Mesothelial cell of epicardium (in vitro differentiated cells): ENCODE measurements around the gene CTSD. TPM values are rescaled to one million over a fixed set of nuclear protein-coding genes. Genes with fewer than 3 reads are reported as not detected.
A peak's percentile ranks its signal among the peaks of the same experiment; 100 is the strongest.
"Not testable (repeated sequence)": the region's sequence is repeated elsewhere in the genome, so short reads cannot be mapped to it uniquely, and the experiment has no call there.

Source experiments
- DNase-seq, 2 experiments: peaks; one replicate each; pipeline ENCODE4 v3.0.0; 2021; ENCODE audit warnings: low spot score in 2 of 2; ENCODE audit not compliant: unreplicated experiment in 2 of 2
- H3K27ac Mint-ChIP-seq: 2 replicates; pipeline ENCODE4 v1.8.0; 2021; ENCODE audit warnings: mixed read lengths
- H3K27me3 Mint-ChIP-seq: 2 replicates; pipeline ENCODE4 v1.8.0; 2021; ENCODE audit warnings: low read depth, mixed read lengths
- H3K36me3 Mint-ChIP-seq: 2 replicates; pipeline ENCODE4 v1.8.0; 2021; ENCODE audit warnings: mixed read lengths
- H3K4me1 Mint-ChIP-seq: 2 replicates; pipeline ENCODE4 v1.8.0; 2021; ENCODE audit warnings: mixed read lengths
- H3K4me3 Mint-ChIP-seq: 2 replicates; pipeline ENCODE4 v1.8.0; 2021; ENCODE audit warnings: mild to moderate bottlenecking, moderate library complexity, mixed read lengths
- H3K9me3 Mint-ChIP-seq: 2 replicates; pipeline ENCODE4 v1.8.0; 2021; ENCODE audit warnings: mixed read lengths
- total RNA-seq: library from RNA; stranded (reverse); gene quantifications from 3 replicates; pipeline ENCODE4 v1.2.1, GENCODE V29; 2021
- TF ChIP-seq, protein P1 (sequence below): fragments of 200-600 bp; sonication (generic); IDR thresholded peaks from one replicate; pipeline ENCODE4 v1.5.0; 2021; ENCODE audit warnings: antibody characterized with exemption; ENCODE audit not compliant: unreplicated experiment

CTSD gene
- 139 to 142 TPM (median 140 TPM) in 3 replicates for total RNA-seq

DNA sequence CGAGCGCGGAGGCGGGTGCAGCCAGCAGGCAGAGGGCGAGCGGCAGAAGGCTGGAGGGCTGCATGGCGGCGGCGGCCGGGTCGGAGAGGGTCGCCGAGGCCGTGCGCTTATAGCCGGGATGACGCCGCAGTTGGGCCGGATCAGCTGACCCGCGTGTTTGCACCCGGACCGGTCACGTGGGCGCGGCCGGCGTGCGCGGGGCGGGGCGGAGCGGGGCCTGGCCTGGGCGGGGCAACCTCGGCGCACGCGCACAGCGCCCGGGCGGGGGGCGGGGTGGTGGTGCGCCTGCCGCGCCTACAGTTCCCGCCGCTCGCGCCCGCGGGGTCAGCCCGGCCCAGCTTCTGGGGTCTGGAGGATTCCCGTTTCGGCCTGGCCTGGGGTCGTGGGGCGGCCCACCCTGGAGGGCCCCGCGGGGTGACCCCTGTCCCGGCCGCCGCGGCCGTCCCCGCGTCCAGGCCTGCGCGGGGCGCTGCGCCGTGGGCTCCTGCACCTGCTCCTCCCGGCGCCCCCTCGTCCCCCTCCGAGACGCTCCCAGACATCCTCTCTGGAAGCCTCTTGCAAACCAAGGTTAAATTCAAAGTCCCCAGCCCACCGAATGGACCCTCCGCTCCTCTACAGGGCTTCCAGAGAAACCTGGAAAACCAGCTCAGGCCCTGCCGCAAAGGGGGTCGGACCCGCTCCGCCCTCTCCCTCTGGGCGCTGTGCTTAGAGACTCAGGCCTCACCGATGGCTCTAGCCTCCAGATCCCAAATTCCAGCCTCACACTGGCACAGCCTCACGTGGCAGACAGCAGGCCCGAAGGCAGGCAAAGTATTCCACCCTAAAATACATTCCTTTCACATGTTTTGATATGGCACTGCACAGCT is at the start of gene CTSD:
Gene CTSD (minus strand): TSS at position 132 of the 866 bp plus-strand sequence. CDS start 68 bp downstream, at position 64.
- Mint-ChIP-seq H3K9me3 (no peaks in the 10 kb centered on the region), H3K4me1 (peaks cover 11% of the 10 kb centered on the region), H3K4me3 (peak within 1 kb of the TSS; percentile 91), H3K27me3 (no peaks in the 10 kb centered on the region), H3K36me3 (no peaks in the 10 kb centered on the region), H3K27ac (peak within 1 kb of the TSS; percentile 94)
- TF ChIP-seq, protein P1, sequence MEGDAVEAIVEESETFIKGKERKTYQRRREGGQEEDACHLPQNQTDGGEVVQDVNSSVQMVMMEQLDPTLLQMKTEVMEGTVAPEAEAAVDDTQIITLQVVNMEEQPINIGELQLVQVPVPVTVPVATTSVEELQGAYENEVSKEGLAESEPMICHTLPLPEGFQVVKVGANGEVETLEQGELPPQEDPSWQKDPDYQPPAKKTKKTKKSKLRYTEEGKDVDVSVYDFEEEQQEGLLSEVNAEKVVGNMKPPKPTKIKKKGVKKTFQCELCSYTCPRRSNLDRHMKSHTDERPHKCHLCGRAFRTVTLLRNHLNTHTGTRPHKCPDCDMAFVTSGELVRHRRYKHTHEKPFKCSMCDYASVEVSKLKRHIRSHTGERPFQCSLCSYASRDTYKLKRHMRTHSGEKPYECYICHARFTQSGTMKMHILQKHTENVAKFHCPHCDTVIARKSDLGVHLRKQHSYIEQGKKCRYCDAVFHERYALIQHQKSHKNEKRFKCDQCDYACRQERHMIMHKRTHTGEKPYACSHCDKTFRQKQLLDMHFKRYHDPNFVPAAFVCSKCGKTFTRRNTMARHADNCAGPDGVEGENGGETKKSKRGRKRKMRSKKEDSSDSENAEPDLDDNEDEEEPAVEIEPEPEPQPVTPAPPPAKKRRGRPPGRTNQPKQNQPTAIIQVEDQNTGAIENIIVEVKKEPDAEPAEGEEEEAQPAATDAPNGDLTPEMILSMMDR: no peak
- DNase-seq: peak; percentile 70 to 86

DNA sequence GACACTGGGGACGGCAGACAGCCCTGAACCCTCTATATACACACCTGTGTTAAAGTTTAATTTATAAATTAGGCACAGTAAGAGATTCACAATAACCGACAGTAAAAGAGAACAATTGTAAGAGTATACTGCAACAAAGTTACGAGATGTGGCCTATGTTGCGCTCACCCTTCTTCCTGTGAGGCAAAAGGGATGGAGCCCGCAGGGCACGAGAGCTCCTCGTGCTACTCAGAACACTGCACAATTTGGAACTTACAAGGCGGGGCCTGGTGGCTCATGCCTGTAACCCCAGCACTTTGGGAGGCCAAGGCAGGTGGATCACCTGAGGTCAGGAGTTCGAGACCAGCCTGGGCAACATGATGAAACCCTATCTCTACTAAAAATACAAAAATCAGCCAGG is 49.6 kb upstream of the CTSD start:
- H3K36me3 Mint-ChIP-seq, H3K4me3 Mint-ChIP-seq: not testable (repeated sequence)

DNA sequence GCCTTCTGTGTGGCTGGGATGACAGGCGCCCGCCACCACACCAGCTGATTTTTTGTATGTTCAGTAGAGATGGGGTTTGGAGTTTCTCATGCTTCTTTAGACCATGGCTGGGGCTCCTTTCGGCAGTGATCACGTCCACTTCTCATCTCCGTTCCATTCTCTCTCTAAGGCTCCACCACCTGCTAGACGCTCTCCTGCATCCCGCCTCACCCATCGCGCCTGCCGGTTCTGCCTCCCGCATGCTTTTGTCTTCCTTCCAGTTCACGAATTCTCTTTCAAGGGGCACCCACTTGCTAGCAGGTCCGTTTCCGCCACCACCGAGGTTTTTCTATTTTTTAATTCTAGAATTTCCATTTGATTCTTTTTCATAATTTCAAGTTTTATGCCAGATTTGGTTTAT is 49.1 kb upstream of the CTSD start:
- H3K4me1 Mint-ChIP-seq: no peaks in the 10 kb centered on the region
- peaks cover 14% of the 10 kb centered on the region for H3K9me3 Mint-ChIP-seq
- no peak for DNase-seq
- TF ChIP-seq, protein P1: no peak
- H3K36me3 Mint-ChIP-seq: peaks cover 2% of the 10 kb centered on the region
- H3K4me3 Mint-ChIP-seq: no peak overlapping the region
- peaks cover 8% of the 10 kb centered on the region for H3K27me3 Mint-ChIP-seq
- no peak overlapping the region for H3K27ac Mint-ChIP-seq

More for the DNA sequence above, 49.6 kb upstream of the CTSD start:
- H3K4me1 Mint-ChIP-seq, DNase-seq, H3K27ac Mint-ChIP-seq, H3K27me3 Mint-ChIP-seq: not testable (repeated sequence)
- H3K9me3 Mint-ChIP-seq: peaks cover 16% of the 10 kb centered on the region

DNA sequence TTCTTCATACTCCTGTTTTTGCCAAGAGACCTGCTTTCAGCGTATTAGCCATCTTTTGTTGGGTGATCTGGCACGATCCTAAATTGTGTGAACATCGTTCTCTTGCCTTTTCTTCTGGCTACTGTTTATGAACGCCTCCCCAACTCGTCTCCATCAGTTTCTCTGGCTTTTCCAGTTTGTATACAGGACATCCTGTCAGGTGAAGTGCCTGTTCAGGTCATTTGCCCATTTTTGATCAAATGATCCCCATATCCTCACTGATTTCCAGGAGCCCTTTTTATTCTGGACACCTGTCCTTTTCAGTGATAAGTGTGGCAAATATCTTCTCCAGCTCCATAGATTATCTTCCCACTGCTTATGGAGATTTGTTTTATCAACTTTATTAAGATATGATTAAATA is 48.5 kb upstream of the CTSD start:
- peaks cover 1% of the 10 kb centered on the region for H3K36me3 Mint-ChIP-seq
- peaks cover 8% of the 10 kb centered on the region for H3K27me3 Mint-ChIP-seq
- H3K27ac Mint-ChIP-seq: no peak overlapping the region
- no peak overlapping the region for H3K4me3 Mint-ChIP-seq
- H3K4me1 Mint-ChIP-seq: no peaks in the 10 kb centered on the region
- peaks cover 11% of the 10 kb centered on the region for H3K9me3 Mint-ChIP-seq
- TF ChIP-seq, protein P1: no peak
- DNase-seq: no peak

DNA sequence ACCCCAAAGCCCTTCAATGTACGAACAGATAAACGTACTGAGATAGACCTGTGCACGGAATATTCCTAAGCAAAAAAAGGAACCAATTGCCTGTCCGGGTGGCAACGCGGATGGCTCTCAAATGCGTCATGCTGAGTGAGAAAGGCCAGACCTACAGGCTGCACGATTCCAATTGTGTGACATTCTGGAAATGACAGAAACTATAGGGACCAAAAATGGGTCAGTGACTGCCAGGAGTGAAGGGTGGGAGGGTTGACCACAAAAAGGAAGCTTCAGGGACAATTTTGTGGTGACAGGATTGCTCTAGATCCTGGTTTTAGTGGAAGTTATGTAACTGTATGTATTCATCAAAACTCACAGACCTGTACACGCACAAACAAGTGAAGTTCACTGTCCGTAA is 47.0 kb upstream of the CTSD start:
- no peak for DNase-seq
- Mint-ChIP-seq H3K36me3 (no peaks in the 10 kb centered on the region), H3K27ac (no peak overlapping the region), H3K4me3 (no peak overlapping the region), H3K4me1 (no peaks in the 10 kb centered on the region), H3K27me3 (peaks cover 8% of the 10 kb centered on the region), H3K9me3 (peaks cover 8% of the 10 kb centered on the region)
- TF ChIP-seq, protein P1: no peak

DNA sequence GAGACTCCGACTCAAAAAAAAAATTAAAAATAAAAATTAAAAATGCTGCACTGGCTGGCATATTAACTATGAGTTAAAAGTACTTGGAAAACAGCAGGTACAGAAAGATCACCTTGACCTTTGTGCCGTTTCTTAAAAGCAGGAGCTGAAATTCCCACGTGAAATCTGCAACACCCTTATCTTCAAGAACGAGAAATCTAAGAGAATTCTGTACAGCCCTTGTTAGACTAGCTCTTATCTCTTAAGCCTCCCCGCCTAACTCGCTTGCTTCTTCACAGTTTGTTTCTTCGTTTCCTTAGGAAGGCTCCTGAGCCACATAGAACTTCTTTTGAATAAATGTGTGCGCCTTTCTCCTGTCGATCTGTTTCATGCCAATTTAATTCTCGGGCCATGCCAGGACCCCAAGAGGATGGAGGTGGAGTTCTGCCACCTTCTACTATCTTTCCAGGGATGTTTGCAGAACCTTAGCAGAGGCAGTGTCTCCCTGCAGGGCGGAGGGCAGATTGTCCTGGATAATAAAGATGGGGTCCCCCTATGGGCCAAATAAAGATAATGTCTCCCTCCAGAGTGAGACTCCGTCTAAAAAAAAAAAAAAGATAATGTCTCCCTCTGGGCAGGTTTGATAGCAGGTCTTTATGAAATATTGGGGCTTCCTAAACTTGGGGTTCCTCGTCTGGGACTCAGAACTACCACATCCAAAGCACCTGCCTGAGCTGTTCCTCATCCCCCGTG is 43.7 kb upstream of the CTSD start:
- H3K4me3 Mint-ChIP-seq: no peak overlapping the region
- H3K36me3 Mint-ChIP-seq: no peaks in the 10 kb centered on the region
- TF ChIP-seq, protein P1: peak; percentile 10
- no peaks in the 10 kb centered on the region for H3K4me1 Mint-ChIP-seq
- H3K27ac Mint-ChIP-seq: no peak overlapping the region
- DNase-seq: no peak
- peaks cover 3% of the 10 kb centered on the region for H3K9me3 Mint-ChIP-seq
- H3K27me3 Mint-ChIP-seq: peaks cover 11% of the 10 kb centered on the region
